ENCODE data around the gene KCNT1.

GRCh38 chr9:135821116-135821515 lies 119.1 kb downstream of the KCNT1 start:
- TF ChIP-seq CTCF (IDR thresholded peaks at IDR 0.05), result no peak
- TF ChIP-seq POLR2AphosphoS5 (IDR thresholded peaks at IDR 0.05), result no peak

All from breast epithelium (tissue), 3 donors.